Measurements from ENCODE around the gene HADHA. TPM values are rescaled to one million over a fixed set of nuclear protein-coding genes. Genes with fewer than 3 reads are reported as not detected.
A peak's percentile ranks its signal among the peaks of the same experiment; 100 is the strongest.

The HADHA gene
- total and polyA plus RNA-seq, 8 donors: 53.2 to 144 (median 90.1) TPM

DNA sequence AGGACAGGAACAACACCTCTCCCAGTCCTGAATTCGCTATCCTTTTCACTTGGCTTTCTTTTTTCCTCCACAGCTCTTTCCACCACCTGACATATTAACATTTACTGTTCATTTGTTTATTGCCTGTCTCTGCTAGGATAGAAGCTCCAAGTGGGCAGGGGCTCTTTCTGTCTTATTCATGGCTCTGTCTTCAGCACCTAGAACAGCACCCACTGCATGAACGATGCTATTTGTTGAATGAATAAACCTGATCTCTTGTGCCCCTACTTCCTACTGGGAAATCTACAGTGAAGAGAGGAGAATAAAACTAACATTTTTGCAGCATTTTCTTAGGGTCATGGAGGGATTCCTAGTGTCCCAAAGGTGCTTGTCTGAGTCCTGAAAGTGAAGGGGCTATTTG lies 95.9 kb downstream of the HADHA start:
- TF ChIP-seq CTCF (IDR thresholded peaks at IDR 0.05) (no peak), POLR2AphosphoS5 (IDR thresholded peaks at IDR 0.05) (no peak), EP300 (IDR thresholded peaks at IDR 0.05) (no peak), POLR2A (IDR thresholded peaks at IDR 0.05) (no peak)
- no peak overlapping the region for H3K27ac ChIP-seq
- H3K36me3 ChIP-seq: no peaks in the 10 kb centered on the region
- H3K4me1 ChIP-seq: peaks cover 0 to 22% (median 2%) of the 10 kb centered on the region in 4 donors
- no peaks in the 10 kb centered on the region for H3K9me3 ChIP-seq
- H3K4me3 ChIP-seq: no peak overlapping the region
- no peak for DNase-seq
- H3K27me3 ChIP-seq: peaks cover 0 to 31% (median 0%) of the 10 kb centered on the region in 3 donors
- intact Hi-C loops (cut with DNase I; ENCODE audit: low total_unique reads): loop anchor here (10.0 kb wide), 1 partner anchor 194 kb away; no protein-coding TSS in a partner anchor
- 31 to 47% (median 37%) methylated on average over 2 of the region's 2 CpGs for WGBS, 5 donors

- peak overlapping the region in 2 of 5 donors; percentile 48 to 62 for H3K27ac ChIP-seq
- TF ChIP-seq EP300 (IDR thresholded peaks at IDR 0.05) (no peak), CTCF (IDR thresholded peaks at IDR 0.05) (peak in 5 of 7 experiments; percentile 60 to 81 (median 76)), POLR2A (IDR thresholded peaks at IDR 0.05) (no peak), POLR2AphosphoS5 (IDR thresholded peaks at IDR 0.05) (no peak)
- H3K36me3 ChIP-seq: no peaks in the 10 kb centered on the region
- peaks cover 0 to 22% (median 0%) of the 10 kb centered on the region in 3 donors for H3K27me3 ChIP-seq
- 14 to 18% (median 16%) methylated on average over 11 of the region's 11 CpGs for WGBS, 5 donors
- H3K9me3 ChIP-seq: no peaks in the 10 kb centered on the region
- intact Hi-C loops (cut with DNase I; ENCODE audit: low total_unique reads): loop anchor here (10.0 kb wide), 1 partner anchor 190 kb away; no protein-coding TSS in a partner anchor
- peak overlapping the region in 1 of 4 donors; percentile 12 for H3K4me3 ChIP-seq
- DNase-seq: peak; percentile 63 to 81
- peaks cover 0 to 23% (median 3%) of the 10 kb centered on the region in 4 donors for H3K4me1 ChIP-seq
These were observed 99.3 kb downstream of the HADHA start for GRCh38 chr2:26144953-26145680.

- Histone ChIP-seq H3K36me3 (no peaks in the 10 kb centered on the region), H3K4me1 (peaks cover 0 to 23% (median 5%) of the 10 kb centered on the region in 4 donors), H3K27ac (peak overlapping the region in 4 of 5 donors; percentile 11 to 62 (median 52)), H3K9me3 (no peaks in the 10 kb centered on the region), H3K27me3 (peaks cover 0 to 17% (median 0%) of the 10 kb centered on the region in 3 donors), H3K4me3 (no peak overlapping the region)
- peak in 1 of 2 donors; percentile 78 for DNase-seq
- 25 to 39% (median 33%) methylated on average over 7 of the region's 7 CpGs for WGBS, 5 donors
- peak in 1 of 3 donors; percentile 45 for TF ChIP-seq POLR2AphosphoS5 (IDR thresholded peaks at IDR 0.05)
- TF ChIP-seq POLR2A (IDR thresholded peaks at IDR 0.05): no peak
- intact Hi-C loops (cut with DNase I; ENCODE audit: low total_unique reads): loop anchor here (10.0 kb wide), 1 partner anchor 189 kb away; no protein-coding TSS in a partner anchor
These were observed 100.4 kb downstream of the HADHA start for GRCh38 chr2:26144031-26144430.

DNA sequence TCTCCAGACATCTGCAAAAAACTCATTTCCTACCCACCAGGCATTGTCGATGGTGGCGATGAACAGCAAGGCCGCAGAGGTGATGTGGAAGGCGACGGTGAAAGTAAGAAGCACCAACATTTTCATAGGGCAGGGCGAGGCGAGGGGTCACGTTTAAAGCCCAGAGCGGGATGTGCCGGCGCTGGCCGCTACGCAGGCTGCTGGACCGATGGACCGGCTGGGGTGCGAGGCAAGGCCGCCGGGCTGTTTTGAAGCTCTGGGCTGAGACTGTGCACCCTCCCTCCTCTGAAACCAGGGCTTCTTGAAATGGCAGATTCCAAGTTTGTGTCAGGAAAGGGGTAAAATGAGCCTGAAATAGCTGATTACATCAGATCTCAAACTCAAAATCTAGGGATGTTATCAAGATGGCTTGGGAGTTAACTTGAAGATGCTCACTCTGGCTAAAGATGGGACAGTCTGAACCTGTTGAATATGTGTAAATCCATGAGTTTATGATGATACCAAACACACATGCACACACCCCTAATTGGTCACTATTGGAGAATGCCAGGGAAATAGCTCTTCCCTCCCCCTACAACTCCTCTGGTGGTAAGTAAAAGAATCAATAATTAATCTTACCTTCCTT lies 103.2 kb downstream of the HADHA start:
- Histone ChIP-seq H3K27me3 (no peaks in the 10 kb centered on the region), H3K4me1 (peaks cover 0 to 23% (median 5%) of the 10 kb centered on the region in 4 donors), H3K9me3 (no peaks in the 10 kb centered on the region), H3K4me3 (no peak overlapping the region), H3K36me3 (peaks cover 0 to 10% (median 5%) of the 10 kb centered on the region in 4 donors), H3K27ac (no peak overlapping the region)
- 92 to 96% (median 93%) methylated on average over 17 to 18 of the region's 18 CpGs for WGBS, 5 donors
- intact Hi-C loops (cut with DNase I; ENCODE audit: low total_unique reads): loop anchor here (10.0 kb wide), 1 partner anchor 186 kb away; no protein-coding TSS in a partner anchor
- TF ChIP-seq POLR2AphosphoS5 (IDR thresholded peaks at IDR 0.05): no peak
- TF ChIP-seq EP300 (IDR thresholded peaks at IDR 0.05): no peak
- no peak for TF ChIP-seq CTCF (IDR thresholded peaks at IDR 0.05)
- TF ChIP-seq POLR2A (IDR thresholded peaks at IDR 0.05): no peak
- no peak for DNase-seq

Other genes with a start within 250 kb of the HADHA start
- 100 to 1,000 TPM in 3 of 5 donors, 10 to 100 TPM in 2; 22.2 to 591 (median 106) TPM for gene RAB10, start 210.5 kb downstream of the HADHA start, total RNA-seq
- 10 to 100 TPM; 39.3 to 60.8 (median 60.2) TPM for gene RAB10, start 210.5 kb downstream of the HADHA start, polyA plus RNA-seq
- 1 to 10 TPM in 2 of 5 donors, under 1 TPM in 1, not detected in 2; under 0.01 to 2.3 (median 1.5) TPM for gene GAREM2, start 71.5 kb downstream of the HADHA start, total RNA-seq
- gene GAREM2, start 71.5 kb downstream of the HADHA start, polyA plus RNA-seq: 1 to 10 TPM in 1 of 3 donors, under 1 TPM in 2; 0.83 to 1.7 (median 0.87) TPM
- gene HADHB, start 307 bp upstream of the HADHA start, total RNA-seq: 100 to 1,000 TPM in 3 of 5 donors, 10 to 100 TPM in 2; 72.9 to 178 (median 123) TPM
- 100 to 1,000 TPM in 1 of 3 donors, 10 to 100 TPM in 2; 70.4 to 103 (median 80.1) TPM for gene HADHB, start 307 bp upstream of the HADHA start, polyA plus RNA-seq
- gene SELENOI, start 101.5 kb upstream of the HADHA start, total RNA-seq: 10 to 100 TPM in 3 of 5 donors, 1 to 10 TPM in 2; 1.8 to 60.8 (median 10.7) TPM
- gene SELENOI, start 101.5 kb upstream of the HADHA start, polyA plus RNA-seq: 1 to 10 TPM in 2 of 3 donors, under 1 TPM in 1; 0.92 to 2.8 (median 2.6) TPM
- gene ADGRF3, start 102.2 kb upstream of the HADHA start, total RNA-seq: under 1 TPM in 1 of 5 donors, not detected in 4; 0.29 TPM
- gene ADGRF3, start 102.2 kb upstream of the HADHA start, polyA plus RNA-seq: under 1 TPM; 0.05 to 0.31 (median 0.12) TPM
- 1 to 10 TPM in 1 of 5 donors, not detected in 4; 2.2 TPM for gene DRC1, start 157.3 kb upstream of the HADHA start, total RNA-seq
- gene DRC1, start 157.3 kb upstream of the HADHA start, polyA plus RNA-seq: not detected
- gene OTOF, start 233.5 kb upstream of the HADHA start, total RNA-seq: 1 to 10 TPM in 1 of 5 donors, under 1 TPM in 2, not detected in 2; 0.29 to 3.6 (median 0.37) TPM
- under 1 TPM in 2 of 3 donors, not detected in 1; 0.06 to 0.18 TPM for gene OTOF, start 233.5 kb upstream of the HADHA start, polyA plus RNA-seq

All from stomach (tissue), 9 donors.